Parathyroid adenoma (tissue), 2 donors: ENCODE data around the gene CTH.
"Not testable (repeated sequence)": the region's sequence is repeated elsewhere in the genome, so short reads cannot be mapped to it uniquely, and the experiment has no call there.

Experiments
- H2AFZ ChIP-seq: fragments of 300-600 bp; sonication (generic); one replicate; pipeline ENCODE4 v1.7.0; 2017; ENCODE audit warnings: antibody characterized with exemption, mild to moderate bottlenecking
- H3K27ac ChIP-seq: fragments of 300-600 bp; sonication (generic); one replicate; pipeline ENCODE4 v1.7.0; 2017
- H3K27me3 ChIP-seq: fragments of 300-600 bp; sonication (generic); one replicate; pipeline ENCODE4 v1.7.0; 2017; ENCODE audit warnings: low read length; ENCODE audit not compliant: control insufficient read depth, insufficient read depth
- H3K36me3 ChIP-seq: fragments of 300-600 bp; sonication (generic); one replicate; pipeline ENCODE4 v1.7.0; 2017; ENCODE audit warnings: low read length; ENCODE audit not compliant: control insufficient read depth, insufficient read depth
- H3K4me1 ChIP-seq: fragments of 300-600 bp; sonication (generic); one replicate; pipeline ENCODE4 v1.7.0; 2017; ENCODE audit warnings: control low read depth
- H3K4me2 ChIP-seq: fragments of 300-600 bp; sonication (generic); one replicate; pipeline ENCODE4 v1.7.0; 2017; ENCODE audit warnings: low read length
- H3K4me3 ChIP-seq: fragments of 300-600 bp; sonication (generic); one replicate; pipeline ENCODE4 v1.7.0; 2017; ENCODE audit warnings: low read depth, low read length
- H3K79me2 ChIP-seq: fragments of 300-600 bp; sonication (generic); one replicate; pipeline ENCODE4 v1.7.0; 2017; ENCODE audit warnings: control low read depth
- H3K9ac ChIP-seq: fragments of 300-600 bp; sonication (generic); one replicate; pipeline ENCODE4 v1.7.0; 2017; ENCODE audit warnings: mild to moderate bottlenecking
- H3K9me3 ChIP-seq: fragments of 300-600 bp; sonication (generic); one replicate; pipeline ENCODE4 v1.7.0; 2017; ENCODE audit warnings: low read length; ENCODE audit not compliant: control insufficient read depth
- TF ChIP-seq, protein P1 (sequence below): fragments of 300-600 bp; sonication (generic); IDR thresholded peaks from one replicate; pipeline ENCODE4 v1.7.0; 2017; ENCODE audit warnings: antibody characterized with exemption, mild to moderate bottlenecking
- donor health status: primary hyperparathyroidism.

Gene CTH

DNA sequence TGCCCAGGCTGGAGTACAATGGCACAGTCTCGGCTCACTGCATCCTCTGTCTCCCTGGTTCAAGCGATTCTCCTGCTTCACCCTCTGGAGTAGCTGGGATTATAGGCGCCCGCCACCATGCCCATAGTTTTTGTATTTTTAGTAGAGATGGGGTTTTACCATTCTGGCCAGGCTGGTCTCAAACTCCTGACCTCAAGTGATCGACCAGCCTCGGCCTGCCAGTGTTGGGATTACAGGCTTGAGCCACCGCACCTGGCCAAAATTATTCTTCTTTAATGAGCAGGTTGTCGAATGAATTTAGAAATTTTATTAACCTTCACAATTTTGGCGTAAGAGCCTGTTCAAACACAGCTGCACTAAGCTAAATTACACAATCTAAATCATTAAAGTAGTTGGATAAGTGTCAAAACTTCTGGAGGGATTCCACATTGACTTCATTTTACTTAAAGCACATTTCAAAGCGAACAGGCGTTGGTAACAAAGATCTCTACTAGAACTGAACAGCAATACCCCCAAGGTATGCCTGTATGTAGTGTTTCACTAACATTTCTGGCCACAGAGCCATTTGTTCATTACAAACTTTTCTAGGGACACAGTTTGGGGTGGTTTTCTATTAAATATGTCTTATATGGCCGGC, 5.2 kb upstream of the CTH start:
- TF ChIP-seq, protein P1, sequence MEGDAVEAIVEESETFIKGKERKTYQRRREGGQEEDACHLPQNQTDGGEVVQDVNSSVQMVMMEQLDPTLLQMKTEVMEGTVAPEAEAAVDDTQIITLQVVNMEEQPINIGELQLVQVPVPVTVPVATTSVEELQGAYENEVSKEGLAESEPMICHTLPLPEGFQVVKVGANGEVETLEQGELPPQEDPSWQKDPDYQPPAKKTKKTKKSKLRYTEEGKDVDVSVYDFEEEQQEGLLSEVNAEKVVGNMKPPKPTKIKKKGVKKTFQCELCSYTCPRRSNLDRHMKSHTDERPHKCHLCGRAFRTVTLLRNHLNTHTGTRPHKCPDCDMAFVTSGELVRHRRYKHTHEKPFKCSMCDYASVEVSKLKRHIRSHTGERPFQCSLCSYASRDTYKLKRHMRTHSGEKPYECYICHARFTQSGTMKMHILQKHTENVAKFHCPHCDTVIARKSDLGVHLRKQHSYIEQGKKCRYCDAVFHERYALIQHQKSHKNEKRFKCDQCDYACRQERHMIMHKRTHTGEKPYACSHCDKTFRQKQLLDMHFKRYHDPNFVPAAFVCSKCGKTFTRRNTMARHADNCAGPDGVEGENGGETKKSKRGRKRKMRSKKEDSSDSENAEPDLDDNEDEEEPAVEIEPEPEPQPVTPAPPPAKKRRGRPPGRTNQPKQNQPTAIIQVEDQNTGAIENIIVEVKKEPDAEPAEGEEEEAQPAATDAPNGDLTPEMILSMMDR, result no peak
- Histone ChIP-seq H3K9ac (no peak overlapping the region), H3K36me3 (no peaks in the 10 kb centered on the region), H3K27me3 (no peaks in the 10 kb centered on the region), H3K4me1 (peaks cover 2% of the 10 kb centered on the region), H3K4me2 (no peak overlapping the region), H3K27ac (no peak overlapping the region), H3K79me2 (no peaks in the 10 kb centered on the region), H2AFZ (no peak overlapping the region), H3K9me3 (no peaks in the 10 kb centered on the region), H3K4me3 (no peak overlapping the region)

DNA sequence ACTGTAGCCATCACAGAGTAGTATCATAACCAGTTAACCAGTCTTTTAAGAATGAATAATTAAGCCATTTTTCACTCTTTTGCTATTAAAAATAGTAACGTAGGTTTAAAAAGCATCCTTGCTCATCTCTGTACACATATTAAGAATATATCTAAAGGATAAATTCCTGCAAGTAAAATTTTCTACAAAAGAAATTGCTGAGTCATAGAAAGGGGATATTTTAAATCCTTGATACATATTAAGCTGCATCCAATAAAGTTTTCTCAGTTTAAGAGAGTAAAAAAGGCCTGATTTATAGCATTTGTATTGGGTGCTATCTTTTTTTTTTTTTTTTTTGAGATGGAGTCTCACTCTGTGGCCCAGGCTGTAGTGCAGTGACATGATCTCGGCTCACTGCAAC, 1.9 kb upstream of the CTH start:
- H3K9me3 ChIP-seq, result no peaks in the 10 kb centered on the region
- no peaks in the 10 kb centered on the region for H3K36me3 ChIP-seq
- TF ChIP-seq, protein P1, result no peak
- H3K79me2 ChIP-seq, result no peaks in the 10 kb centered on the region
- H3K4me3 ChIP-seq, result no peak overlapping the region
- H2AFZ ChIP-seq, result no peak overlapping the region
- H3K4me2 ChIP-seq, result no peak overlapping the region
- H3K27me3 ChIP-seq, result no peaks in the 10 kb centered on the region
- H3K9ac ChIP-seq, result no peak overlapping the region
- H3K27ac ChIP-seq, result no peak overlapping the region
- peaks cover 2% of the 10 kb centered on the region for H3K4me1 ChIP-seq

- Histone ChIP-seq H3K4me3 (peak overlapping the region; percentile 74), H3K27ac (peak overlapping the region; percentile 93), H3K9me3 (no peaks in the 10 kb centered on the region), H3K36me3 (no peaks in the 10 kb centered on the region), H3K4me2 (peak overlapping the region; percentile 97), H3K27me3 (no peaks in the 10 kb centered on the region), H3K9ac (no peak overlapping the region), H3K4me1 (peaks cover 2% of the 10 kb centered on the region), H3K79me2 (no peaks in the 10 kb centered on the region), H2AFZ (peak overlapping the region; percentile 89)
- TF ChIP-seq, protein P1, result no peak
Measured at GRCh38 chr1:70411360-70411844, 334 bp downstream of the CTH start.

DNA sequence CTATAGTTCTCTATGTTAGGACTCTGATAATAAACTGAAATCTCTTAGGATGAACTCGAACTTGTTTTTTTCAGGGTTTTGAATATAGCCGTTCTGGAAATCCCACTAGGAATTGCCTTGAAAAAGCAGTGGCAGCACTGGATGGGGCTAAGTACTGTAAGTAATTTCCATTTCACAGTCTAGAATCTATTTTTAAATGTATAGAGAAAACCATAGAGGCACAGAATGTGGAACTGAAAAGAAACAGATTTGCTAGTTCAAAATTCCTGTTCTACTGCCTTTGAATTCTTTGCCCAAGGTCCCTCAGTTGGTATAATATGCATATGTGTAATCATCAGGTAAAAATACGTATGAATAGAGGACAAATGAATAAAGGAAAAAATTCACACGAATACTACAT, 4.8 kb downstream of the CTH start:
- Histone ChIP-seq H3K36me3 (no peaks in the 10 kb centered on the region), H3K4me2 (no peak overlapping the region), H3K4me1 (no peaks in the 10 kb centered on the region), H3K27me3 (no peaks in the 10 kb centered on the region), H3K9me3 (no peaks in the 10 kb centered on the region), H2AFZ (no peak overlapping the region), H3K27ac (no peak overlapping the region), H3K4me3 (no peak overlapping the region), H3K9ac (no peak overlapping the region), H3K79me2 (no peaks in the 10 kb centered on the region)
- TF ChIP-seq, protein P1, result no peak

DNA sequence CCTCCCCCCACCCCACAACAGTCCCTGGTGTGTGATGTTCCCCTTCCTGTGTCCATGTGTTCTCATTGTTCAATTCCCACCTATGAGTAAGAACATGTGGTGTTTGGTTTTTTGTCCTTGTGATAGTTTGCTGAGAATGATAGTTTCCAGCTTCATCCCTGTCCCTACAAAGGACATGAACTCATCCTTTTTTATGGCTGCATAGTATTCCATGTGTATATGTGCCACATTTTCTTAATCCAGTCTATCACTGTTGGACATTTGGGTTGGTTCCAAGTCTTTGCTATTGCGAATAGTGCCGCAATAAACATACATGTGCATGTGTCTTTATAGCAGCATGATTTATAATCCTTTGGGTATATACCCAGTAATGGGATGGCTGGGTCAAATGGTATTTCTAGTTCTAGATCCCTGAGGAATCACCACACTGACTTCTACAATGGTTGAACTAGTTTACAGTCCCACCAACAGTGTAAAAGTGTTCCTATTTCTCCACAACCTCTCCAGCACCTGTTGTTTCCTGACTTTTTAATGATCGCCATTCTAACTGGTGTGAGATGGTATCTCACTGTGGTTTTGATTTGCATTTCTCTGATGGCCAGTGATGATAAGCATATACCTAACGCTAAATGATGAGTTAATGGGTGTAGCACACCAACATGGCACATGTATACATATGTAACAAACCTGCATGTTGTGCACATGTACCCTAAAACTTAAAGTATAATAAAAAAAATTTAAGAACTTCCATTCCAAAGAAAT, 8.1 kb downstream of the CTH start:
- H3K4me2 ChIP-seq, H3K4me3 ChIP-seq, H3K79me2 ChIP-seq, H3K36me3 ChIP-seq, H3K9me3 ChIP-seq, H3K4me1 ChIP-seq, H3K9ac ChIP-seq, H3K27me3 ChIP-seq, H3K27ac ChIP-seq, H2AFZ ChIP-seq: not testable (repeated sequence)
